Medulla oblongata (tissue), 1 donor: ENCODE results near the gene SPNS2.
"Not testable (repeated sequence)": the region's sequence is repeated elsewhere in the genome, so short reads cannot be mapped to it uniquely, and the experiment has no call there.

Experiments
- DNase-seq: peaks from one replicate; pipeline ENCODE4 v3.0.0-alpha.2; 2015; ENCODE audit errors: extremely low spot score

SPNS2 gene

GRCh38 chr17:4566785-4567184, 68.1 kb downstream of the SPNS2 start:
- peak; percentile 84 for DNase-seq

- DNase-seq, result no peak
Measured at GRCh38 chr17:4569591-4569990, 70.9 kb downstream of the SPNS2 start.

DNA sequence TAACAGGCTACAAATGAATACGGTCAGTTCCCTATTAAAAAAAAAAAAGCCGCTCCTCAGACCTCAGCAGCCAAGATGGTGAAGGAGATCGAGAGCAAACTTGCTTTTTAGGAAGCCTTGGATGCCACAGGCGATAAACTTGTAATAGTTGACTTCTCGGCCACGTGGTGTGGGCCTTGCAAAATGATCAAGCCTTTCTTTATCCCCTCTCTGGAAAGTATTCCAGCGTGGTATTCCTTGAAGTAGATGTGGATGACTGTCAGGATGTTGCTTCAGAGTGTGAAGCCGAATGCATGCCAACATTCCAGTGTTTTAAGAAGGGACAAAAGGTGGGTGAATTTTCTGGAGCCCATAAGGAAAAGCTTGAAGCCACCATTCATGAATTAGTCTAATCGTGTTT, 73.5 kb downstream of the SPNS2 start:
- DNase-seq, result no peak

- DNase-seq, result no peak
Measured at GRCh38 chr17:4573115-4573514, 74.4 kb downstream of the SPNS2 start.

DNA sequence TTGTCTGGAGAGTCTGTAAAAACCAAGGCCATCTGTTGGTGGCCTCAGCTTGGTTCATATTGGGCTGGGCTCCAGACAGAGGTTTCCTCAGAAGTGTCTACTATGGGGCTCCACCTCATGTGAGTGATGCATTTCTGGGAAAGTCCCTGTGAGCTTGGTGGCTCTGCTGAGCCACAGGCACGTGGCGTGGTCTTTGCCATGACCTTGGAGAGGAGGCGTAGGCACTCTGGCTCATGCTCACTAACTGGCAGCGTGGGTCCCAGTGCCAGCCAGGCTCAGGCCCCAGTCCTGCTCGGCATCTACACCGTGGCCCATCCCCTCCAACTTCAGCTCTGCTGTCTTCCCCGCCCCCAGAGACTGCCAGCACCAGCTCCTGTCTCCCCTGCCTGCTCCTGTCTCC, 75.0 kb downstream of the SPNS2 start:
- DNase-seq, result no peak

GRCh38 chr17:4574448-4575045, 75.9 kb downstream of the SPNS2 start:
- DNase-seq, result no peak

DNA sequence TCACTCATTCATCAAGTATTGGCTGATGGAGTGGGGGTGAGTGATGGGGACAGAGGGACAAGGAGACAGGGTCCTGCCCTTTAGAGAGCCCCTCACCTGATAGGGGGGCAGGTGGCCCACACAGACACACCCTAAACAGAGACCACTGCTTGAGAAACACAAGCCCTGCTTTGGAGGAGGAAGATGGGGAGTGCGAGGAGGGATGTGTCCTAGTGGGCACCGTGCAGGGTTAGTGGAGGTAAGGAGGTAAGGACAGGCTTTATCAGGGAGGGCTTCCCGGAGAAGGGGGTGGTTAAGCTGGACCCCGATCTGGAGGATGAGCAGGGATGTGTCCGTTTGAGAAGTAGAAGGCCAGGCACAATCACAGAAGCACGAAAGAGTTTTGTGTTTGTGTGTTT, 77.5 kb downstream of the SPNS2 start:
- no peak for DNase-seq

DNA sequence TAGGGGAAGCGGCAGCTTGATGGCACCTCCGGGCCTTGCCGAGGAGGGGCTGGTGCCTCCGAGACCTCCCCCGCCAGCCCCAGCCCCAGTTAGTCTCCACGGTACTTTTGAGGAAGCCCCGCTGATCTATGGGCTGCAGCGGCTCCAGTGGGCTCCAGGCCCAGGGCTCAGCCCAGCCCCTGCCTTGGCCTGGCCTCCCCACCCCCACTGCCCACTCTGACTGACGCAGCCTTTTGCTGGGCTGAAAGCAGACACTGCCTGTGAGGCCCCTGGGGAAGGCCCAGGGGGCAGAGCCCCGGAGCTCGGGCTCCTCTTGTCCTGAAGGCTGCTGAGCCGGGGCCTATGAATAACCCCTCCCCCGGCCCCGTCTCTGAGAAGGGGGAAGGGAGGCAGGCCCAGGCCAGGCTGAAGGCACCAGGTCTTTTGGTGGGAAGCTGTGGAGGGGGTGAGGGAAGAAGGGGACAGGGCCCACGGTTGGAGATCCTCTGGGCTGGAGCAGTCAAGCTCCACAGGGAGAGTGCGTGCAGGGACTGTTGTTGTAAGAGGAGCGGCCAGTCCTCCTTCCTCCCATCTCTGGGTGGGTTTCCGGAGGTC, 78.1 kb downstream of the SPNS2 start:
- DNase-seq, result no peak

DNA sequence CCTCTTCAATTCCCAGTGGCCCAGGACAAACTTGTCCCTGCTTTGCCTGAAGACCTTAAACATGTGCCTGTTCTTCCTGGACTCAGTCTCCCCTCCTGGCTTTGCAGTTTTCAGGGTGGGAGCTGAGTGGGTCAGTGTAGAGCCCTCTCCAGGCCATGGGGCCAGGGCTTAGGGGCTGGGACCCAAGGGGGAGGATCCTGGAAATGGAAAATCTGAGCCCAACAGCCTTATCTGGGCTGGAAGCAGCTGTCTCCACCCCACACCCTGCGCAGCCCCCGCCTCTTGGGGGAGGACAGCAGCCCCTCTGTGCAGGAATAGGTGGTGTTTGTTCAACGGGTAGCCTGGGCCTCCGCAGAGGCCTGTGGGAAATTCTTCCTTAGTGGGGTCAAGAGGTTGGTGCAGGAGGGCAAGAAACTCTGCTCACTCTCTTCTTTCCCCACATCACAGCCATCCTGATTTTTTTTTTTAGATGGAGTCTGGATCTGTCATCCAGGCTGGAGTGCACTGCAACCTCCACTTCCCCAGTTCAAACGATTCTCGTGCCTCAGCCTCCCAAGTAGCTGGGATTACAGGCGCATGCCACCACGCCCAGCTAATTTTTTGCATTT, 78.8 kb downstream of the SPNS2 start:
- no peak for DNase-seq

DNA sequence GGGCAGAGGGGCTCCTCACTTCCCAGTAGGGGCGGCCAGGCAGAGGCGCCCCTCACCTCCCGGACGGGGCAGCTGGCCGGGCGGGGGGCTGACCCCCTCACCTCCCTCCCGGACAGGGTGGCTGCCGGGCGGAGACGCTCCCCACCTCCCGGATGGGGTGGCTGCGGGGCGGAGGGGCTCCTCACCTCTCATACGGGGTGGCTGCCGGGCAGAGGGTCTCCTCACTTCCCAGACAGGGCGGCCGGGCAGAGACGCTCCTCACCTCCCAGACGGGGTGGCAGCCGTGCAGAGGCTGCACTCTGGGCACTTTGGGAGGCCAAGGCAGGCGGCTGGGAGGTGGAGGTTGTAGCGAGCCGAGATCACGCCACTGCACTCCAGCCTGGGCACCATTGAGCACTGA, 79.7 kb downstream of the SPNS2 start:
- not testable (repeated sequence) for DNase-seq

DNA sequence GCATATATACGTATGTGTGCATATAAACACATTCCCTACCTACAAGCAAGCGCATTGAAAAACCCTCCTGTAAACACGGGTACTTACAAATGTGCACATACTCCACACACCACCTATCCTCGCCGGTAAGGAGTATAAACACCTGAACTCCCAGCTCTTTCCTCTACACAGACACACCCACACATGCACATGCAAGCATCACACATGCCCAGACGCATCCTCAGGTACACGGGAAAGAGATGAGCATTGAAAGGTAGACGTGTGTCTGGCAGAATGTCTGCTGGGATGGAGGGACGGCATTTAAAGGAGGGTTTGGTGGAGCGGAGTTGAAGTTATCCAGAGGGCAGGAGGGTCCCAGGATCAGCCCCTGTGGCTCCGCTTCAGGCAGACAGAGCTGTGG, 81.0 kb downstream of the SPNS2 start:
- DNase-seq, result no peak

GRCh38 chr17:4580291-4580690, 81.6 kb downstream of the SPNS2 start:
- DNase-seq, result no peak

GRCh38 chr17:4582101-4582501, 83.4 kb downstream of the SPNS2 start:
- DNase-seq, result no peak

GRCh38 chr17:4582691-4583090, 84.0 kb downstream of the SPNS2 start:
- DNase-seq, result no peak

DNA sequence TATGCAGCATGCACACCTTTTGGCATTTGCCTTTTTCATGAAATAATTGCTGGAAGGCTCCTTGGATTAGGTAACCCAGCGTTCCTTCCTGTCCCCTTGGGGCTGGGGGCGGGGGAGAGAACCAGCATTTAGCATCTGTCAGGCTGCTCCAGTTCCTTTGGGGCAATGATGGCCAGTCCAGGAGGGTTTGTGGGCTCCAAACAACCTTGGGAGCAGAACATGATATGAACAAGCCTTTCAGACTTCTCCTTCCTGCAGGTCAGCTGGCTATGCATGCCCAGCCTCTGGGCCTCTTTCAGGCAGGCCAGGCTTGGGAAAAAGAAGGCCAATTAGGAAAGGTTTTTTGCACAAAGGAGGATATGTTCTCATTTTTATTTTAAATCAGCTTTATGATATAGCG, 84.5 kb downstream of the SPNS2 start:
- no peak for DNase-seq

DNA sequence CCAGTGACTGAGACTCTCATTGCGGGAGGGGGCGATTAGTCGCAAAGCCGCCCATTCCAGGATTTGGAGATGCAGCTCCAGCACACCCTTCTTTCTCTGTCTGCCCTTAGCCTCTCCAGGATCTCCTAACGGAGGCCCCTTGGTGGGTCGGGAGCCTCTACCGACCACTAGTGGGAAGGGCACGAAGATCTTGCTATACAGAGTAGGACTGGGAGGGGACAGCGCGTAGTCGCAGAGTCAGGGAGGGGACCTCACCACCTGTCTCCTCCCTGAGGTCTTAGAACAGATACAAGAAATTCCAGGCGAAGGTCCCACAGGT, 85.1 kb downstream of the SPNS2 start:
- peak; percentile 12 for DNase-seq

DNA sequence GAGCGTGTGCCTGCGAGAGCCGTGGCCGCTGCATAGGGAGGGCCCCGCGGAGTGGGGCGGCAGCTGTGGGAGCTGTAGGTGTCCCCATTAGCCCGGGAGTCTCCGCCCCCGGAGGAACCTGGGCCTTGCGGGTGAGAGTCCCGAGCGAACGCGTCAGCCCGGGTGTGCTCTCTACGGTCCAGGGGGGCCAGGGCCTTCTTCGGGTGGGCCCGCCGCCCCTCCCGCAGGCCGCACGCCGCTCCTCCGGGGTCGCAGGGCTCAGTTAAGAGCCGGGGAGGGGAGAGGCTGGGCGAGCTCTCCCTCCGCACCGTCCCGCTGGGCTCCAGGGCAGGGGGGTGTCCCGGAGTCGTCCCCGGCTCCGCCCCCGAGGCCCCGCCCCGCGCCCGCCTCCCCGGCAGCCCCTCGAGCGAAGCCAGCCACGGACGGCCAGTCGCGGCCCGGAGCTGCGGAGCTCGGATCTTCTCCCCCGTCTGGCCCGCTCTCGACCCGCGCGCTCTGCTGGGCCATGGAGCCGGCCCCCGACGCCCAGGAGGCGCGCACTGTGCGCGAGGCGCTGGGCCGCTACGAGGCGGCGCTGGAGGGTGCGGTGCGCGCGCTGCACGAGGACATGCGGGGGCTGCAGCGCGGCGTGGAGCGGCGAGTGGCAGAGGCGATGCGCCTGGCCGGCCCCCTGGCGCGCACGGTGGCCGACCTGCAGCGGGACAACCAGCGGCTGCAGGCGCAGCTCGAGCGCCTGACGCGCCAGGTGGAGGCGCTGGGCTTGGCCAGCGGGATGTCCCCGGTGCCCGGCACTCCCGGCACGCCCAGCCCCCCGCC, 85.6 kb downstream of the SPNS2 start, which contains the start of gene SMTNL2:
Gene SMTNL2 (plus strand): TSS at position 429 of the 816 bp plus-strand sequence. CDS start 77 bp downstream, at position 506.
- DNase-seq, result no peak

DNA sequence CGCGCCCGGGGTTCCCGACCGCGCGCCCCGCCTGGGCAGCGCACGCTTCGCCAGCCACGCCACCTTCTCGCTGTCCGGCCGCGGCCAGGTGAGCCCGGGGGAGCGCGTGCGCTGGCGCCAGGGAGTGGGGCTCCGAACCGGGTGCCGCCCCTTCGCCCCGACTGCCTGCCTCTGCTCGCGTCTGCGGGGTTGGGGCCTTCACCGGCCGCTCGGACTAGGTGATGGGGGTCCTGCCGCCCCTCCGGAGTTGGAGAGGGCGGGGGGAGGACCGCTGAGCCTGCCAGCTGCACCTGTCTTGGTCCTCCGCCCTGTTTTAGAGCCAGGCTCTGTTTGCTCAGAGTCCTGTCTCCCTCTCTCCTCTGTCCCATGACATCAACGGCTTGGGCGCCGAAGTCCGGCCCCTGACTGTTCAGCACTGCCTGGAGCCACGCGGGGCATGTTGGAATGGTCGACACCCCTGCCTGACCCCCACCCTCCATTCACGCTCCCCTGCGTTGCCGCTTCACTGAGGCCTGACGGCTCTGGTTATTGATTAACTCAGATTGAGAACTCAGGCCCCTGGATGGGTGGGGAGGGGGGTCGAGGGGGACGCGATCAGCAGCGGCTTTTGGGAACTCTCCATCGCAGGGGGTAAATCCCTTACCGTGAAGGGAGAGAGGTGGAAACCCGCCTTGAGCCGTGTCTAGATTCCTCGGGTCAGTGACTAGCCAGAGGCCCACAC, 86.4 kb downstream of the SPNS2 start:
- no peak for DNase-seq

DNA sequence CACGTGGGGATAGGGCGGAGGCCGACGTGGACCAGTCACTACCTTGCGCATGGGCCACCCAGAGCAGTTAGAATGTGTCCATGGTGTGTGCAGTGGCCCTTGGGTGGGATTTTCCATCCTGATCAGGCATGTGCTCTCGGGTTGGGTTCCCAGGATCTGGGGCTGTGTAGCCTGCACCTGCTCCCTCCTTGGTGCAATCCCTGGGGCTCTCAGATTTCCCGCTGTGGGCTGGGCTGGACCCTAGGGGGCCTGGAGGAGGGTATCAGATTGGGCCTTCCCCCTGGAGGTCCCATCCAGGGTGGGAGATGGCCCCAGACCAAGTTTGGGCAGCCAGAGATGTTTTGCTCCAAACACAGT, 86.9 kb downstream of the SPNS2 start:
- DNase-seq, result no peak

GRCh38 chr17:4586043-4586442, 87.4 kb downstream of the SPNS2 start:
- DNase-seq, result no peak

DNA sequence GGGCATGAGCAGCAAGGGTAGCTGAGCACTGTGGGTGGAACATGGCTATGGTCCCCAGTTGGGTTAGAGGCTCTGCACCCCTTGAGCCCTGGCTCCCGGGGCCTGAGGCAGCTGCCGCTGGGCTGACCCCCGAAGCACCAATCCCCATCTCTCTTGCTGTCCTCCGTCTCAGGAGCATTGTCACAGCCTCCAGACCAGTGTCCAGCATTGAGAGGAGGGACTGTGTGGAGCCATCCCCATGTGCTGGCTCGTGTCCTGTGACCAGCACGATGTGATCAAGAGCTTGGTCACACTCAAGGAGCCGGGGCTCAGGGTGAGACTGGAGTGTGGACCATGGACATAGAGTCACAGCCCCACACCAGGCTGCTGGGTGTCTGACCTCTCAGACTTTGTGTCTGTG, 88.5 kb downstream of the SPNS2 start:
- no peak for DNase-seq

DNA sequence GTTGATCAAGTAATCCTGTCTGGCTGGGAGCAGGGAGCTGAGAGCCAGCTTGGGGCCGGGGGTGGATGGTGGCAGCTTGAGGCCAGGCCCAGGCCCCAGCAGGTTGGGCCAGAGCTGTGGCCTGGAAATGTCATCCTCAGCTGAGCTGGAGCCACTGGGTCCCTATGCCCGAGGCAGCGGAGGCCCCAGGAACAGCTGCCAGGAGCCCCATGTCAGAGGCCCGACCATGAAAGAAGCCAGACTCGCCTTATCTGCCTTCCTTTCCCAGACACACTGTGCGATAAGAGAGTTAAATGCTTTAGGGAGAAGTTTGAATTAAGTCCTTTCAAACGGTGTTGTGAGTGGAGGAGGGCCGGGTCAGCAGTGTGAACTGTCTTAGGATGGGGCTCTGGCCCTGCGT, 89.1 kb downstream of the SPNS2 start:
- no peak for DNase-seq
